AG10803 (cell line): ENCODE measurements around the gene ATP9B.
A peak's percentile ranks its signal among the peaks of the same experiment; 100 is the strongest.

Experiments used
- DNase-seq: peaks from one replicate; pipeline ENCODE4 v3.0.0; 2010; ENCODE audit warnings: low read depth
- H3K4me3 ChIP-seq: 2 replicates; pipeline ENCODE4 v1.5.1; 2011; ENCODE audit warnings: mild to moderate bottlenecking, low read length, control low read depth
- TF ChIP-seq, protein P1 (sequence below): conservative IDR thresholded peaks from 2 replicates; pipeline ENCODE4 v1.5.1; 2011; ENCODE audit warnings: mild to moderate bottlenecking, low read length, control low read depth, inconsistent platforms

The ATP9B gene

DNA sequence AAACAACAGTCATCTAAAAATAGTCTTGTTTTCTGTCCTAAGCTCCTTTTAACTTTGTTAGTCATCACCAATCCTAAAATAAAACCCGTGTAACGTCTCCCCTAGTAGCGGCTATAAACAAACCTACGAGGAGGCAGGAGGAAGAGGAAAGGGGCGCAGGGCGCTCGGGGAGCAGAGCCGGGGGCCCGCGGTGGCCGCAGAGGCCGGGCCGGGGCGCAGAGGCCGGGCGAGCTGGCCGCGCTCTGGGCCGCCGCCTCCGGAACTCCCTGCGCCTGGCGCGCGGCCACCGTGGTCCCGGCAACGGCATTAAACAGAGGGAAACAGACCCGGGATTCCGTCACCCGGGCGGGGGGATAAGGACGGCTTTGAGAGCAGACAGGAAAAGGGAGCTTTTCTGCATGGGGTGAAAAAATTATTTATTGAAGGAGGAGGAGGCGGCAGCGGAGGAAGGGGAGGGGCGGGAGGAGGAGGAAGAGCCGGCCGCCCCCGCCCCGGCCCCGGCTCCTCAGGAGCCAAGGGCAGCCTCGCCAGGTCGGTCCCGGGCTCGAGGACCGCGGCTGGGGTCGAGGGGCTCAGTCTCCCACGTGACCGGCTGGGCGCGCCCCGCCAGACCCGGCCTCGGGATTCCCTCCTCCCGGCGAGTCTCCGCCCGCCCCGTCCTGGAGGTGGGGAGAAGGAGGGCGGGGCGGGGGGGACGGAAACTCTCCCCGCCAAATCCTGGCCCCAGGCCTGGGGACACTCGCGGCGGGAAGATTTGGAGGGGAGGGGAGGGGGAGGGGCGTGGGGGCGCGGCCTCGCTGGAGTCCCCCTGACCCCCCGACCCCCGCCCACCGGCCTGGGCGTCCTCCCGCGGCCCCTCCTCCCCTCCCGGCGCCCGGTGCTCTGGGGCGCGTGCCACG lies 324.7 kb downstream of the ATP9B start:
- DNase-seq: peak; percentile 88
- peak overlapping the region; percentile 55 for H3K4me3 ChIP-seq
- TF ChIP-seq, protein P1, sequence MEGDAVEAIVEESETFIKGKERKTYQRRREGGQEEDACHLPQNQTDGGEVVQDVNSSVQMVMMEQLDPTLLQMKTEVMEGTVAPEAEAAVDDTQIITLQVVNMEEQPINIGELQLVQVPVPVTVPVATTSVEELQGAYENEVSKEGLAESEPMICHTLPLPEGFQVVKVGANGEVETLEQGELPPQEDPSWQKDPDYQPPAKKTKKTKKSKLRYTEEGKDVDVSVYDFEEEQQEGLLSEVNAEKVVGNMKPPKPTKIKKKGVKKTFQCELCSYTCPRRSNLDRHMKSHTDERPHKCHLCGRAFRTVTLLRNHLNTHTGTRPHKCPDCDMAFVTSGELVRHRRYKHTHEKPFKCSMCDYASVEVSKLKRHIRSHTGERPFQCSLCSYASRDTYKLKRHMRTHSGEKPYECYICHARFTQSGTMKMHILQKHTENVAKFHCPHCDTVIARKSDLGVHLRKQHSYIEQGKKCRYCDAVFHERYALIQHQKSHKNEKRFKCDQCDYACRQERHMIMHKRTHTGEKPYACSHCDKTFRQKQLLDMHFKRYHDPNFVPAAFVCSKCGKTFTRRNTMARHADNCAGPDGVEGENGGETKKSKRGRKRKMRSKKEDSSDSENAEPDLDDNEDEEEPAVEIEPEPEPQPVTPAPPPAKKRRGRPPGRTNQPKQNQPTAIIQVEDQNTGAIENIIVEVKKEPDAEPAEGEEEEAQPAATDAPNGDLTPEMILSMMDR: no peak

DNA sequence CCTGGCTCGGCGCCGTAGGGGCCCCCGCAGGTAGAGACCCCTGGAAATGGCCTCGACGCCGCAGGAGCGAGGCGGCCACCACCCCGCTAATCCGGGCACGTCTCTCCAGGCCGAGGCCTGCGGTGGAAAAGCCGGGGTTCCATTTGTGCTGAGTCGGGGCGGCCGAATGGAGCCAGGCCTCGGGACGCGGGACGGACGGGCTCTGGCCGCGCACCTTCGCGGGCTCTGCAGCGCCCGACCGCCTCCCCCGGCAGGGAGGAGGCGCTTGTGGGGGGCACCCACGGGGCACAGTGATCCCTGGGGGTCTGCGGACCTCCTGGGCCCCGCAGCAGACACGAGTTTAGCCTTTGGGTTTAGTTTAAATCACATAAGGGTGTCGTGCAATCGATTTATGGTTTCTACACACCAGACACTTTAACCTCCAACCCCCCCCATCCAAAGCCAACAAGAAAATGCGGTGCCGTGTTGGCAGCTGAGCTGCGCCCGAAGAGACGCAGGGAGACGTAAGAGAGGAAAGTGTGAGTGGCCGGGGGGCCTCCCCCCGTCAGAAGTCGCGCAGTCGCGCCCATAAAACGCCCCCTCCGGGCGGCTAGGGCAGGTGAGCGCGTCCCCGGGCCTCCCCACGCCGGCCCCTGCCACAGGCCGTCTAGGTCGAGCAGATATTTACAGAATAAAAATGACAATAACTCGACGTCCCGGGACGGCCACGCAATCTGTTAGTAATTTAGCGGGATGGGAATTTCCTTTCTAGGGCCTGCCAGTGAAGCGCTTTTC lies 325.5 kb downstream of the ATP9B start:
- H3K4me3 ChIP-seq: peak overlapping the region; percentile 5; the same call in 1 of the 2 replicates

DNA sequence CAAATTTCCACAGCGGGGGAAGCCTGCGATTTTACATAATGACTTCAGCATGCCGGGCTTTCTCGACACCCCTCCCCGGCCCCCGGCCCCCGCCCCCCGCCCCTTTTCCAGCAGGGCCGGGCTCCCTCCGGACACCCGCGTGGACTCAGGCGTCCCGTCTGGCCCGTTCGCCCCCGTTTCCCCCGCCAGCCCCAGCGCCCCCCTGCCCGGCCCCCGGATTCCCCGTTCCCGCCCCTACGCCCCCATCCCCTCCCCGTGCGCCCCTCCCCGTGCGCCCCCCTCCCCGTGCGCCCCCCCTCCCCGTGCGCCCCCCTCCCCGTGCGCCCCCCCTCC lies 326.1 kb downstream of the ATP9B start:
- peak overlapping the region; percentile 5; the same call in 1 of the 2 replicates for H3K4me3 ChIP-seq
- no peak for DNase-seq
- TF ChIP-seq, protein P1: no peak

More for the DNA sequence above, 325.5 kb downstream of the ATP9B start:
- DNase-seq: peak; percentile 82
- TF ChIP-seq, protein P1: no peak

DNA sequence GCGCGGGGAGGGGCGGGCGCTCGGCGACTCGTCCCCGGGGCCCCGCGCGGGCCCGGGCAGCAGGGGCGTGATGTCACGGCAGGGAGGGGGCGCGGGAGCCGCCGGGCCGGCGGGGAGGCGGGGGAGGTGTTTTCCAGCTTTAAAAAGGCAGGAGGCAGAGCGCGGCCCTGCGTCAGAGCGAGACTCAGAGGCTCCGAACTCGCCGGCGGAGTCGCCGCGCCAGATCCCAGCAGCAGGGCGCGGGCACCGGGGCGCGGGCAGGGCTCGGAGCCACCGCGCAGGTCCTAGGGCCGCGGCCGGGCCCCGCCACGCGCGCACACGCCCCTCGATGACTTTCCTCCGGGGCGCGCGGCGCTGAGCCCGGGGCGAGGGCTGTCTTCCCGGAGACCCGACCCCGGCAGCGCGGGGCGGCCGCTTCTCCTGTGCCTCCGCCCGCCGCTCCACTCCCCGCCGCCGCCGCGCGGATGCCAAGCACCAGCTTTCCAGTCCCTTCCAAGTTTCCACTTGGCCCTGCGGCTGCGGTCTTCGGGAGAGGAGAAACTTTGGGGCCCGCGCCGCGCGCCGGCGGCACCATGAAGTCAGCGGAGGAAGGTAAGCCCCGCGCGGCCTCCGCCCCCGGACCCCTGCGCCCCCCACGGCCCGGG lies 326.7 kb downstream of the ATP9B start, which contains the start of gene NFATC1:
TSS of gene NFATC1 (plus strand) at position 170 of the 644 bp plus-strand sequence. CDS start at position 465, 295 bp downstream.
- peak within 1 kb of the TSS; percentile 60 for H3K4me3 ChIP-seq
- TF ChIP-seq, protein P1: no peak
- peak; percentile 77 for DNase-seq

DNA sequence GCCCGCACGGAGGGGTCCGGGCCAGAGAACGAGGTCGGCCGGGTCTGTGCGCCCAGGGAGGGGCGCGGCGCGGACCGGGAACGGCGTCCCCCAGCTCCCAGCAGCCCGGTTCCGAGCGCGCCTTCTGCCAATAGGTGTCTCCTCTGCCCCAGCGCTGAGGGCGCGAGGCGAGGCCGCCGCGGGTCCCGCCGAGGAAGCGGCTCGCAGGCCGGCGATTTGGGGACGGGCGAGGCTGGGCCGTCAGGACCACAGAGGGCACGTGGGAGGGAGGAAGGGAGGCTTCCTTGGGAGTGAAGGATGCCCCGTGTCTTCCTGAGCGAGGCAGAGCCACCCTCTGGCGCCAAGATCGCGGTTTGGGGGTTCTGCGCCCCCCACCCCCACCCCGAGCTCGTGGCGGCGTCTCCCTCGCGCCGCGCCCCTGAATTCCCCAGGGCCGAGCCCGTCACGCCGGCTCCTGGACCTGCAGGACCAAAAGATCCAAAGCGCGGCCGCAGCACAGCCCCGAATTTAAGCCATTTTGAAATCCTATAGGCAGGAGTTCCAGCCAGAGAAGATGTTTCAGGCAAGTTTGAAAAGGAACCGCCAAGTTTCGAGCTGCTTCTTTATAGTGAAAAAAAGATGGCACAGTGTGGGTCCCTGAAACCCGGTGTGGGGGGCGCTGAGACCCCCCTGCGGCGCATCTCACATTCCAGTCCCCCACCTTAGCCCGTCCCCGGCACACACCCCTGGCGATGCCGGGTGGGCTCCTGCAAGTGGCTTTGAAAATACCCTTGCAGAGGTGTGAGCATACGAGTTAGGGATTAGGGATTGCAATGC lies 327.4 kb downstream of the ATP9B start:
- TF ChIP-seq, protein P1: 0 out of 2 replicates have a peak, but pooled peaks have one; percentile 13
- peak overlapping the region; percentile 60 for H3K4me3 ChIP-seq
- DNase-seq: peak; percentile 52

DNA sequence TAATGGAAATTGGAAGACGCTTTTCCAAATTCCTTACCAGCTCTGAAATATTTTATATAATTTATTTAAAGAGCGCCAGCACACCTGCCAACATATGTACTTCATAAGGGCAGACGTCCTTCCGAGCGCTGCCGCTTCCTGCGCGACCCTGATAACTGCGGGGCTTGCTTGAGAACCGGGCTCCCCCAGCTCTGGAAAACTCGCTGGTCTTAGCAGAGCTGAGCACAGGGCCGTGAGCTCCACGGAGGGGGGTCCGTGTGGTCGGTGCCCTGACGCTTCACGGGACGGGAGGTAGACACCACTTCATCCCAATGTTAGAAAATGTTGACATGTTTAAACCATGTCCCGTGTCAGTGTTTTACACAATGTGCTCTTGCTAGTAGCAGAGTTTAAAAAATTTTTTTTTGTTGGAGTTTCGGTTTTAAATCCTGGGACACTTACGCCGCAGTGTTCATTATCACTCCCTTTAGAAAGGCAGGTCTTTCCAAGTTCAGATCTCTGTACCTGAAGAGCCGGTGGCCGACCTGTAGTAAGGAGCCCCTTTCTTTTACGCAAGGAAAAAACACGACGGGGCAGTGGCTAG lies 328.1 kb downstream of the ATP9B start:
- TF ChIP-seq, protein P1: no peak
- H3K4me3 ChIP-seq: no peak overlapping the region
- DNase-seq: no peak
